Tibial nerve (tissue), 4 donors: ENCODE data around the gene PPY. TPM values are rescaled to one million over a fixed set of nuclear protein-coding genes. Genes with fewer than 3 reads are reported as not detected.

Experiments used
- DNase-seq, 2 donors: peaks; one replicate each; pipeline ENCODE4 v3.0.0-alpha.2; 2019; ENCODE audit warnings: low spot score in 2 of 2
- H3K27ac ChIP-seq, 4 donors: fragments of 200-600 bp; sonication (generic) in 3 of 4; one replicate each; pipeline ENCODE4 v1.5.1; 2017 to 2019; ENCODE audit warnings: mild to moderate bottlenecking in 1 of 4
- H3K27me3 ChIP-seq, 2 donors: fragments of 200-600 bp; sonication (generic) in 1 of 2; one replicate each; pipeline versions ENCODE4 v1.5.1 to v1.6.0; 2017 to 2019
- H3K36me3 ChIP-seq, 3 donors: fragments of 200-600 bp; sonication (generic); one replicate each; pipeline ENCODE4 v1.5.1; 2018 to 2019
- H3K4me1 ChIP-seq, 4 donors: fragments of 200-600 bp; sonication (generic) in 3 of 4; one replicate each; pipeline ENCODE4 v1.5.1; 2017 to 2019
- H3K4me3 ChIP-seq, 4 donors: fragments of 200-600 bp; sonication (generic) in 3 of 4; one replicate each; pipeline ENCODE4 v1.5.1; 2017 to 2019; ENCODE audit warnings: mild to moderate bottlenecking in 1 of 4, moderate library complexity in 1 of 4
- H3K9me3 ChIP-seq, 4 donors: fragments of 200-600 bp; sonication (generic) in 3 of 4; one replicate each; pipeline ENCODE4 v1.5.1; 2017 to 2019
- CTCF ChIP-seq, 5 experiments: fragments of 200-600 bp in 3 of 5; fragments of 450-650 bp in 2 of 5; sonication (generic) in 3 of 5; IDR thresholded peaks; one replicate each; pipeline ENCODE4 v1.5.1; 2016 to 2019; ENCODE audit warnings: antibody characterized with exemption in 5 of 5, mild to moderate bottlenecking in 3 of 5, moderate library complexity in 2 of 5
- EP300 ChIP-seq, 2 donors: sonication (generic); formaldehyde crosslinking; IDR thresholded peaks; one replicate each; pipeline ENCODE4 v1.6.1; 2017; ENCODE audit warnings: antibody characterized with exemption in 2 of 2, mild to moderate bottlenecking in 1 of 2
- POLR2A ChIP-seq, 2 donors: fragments of 450-650 bp; IDR thresholded peaks; one replicate each; pipeline ENCODE4 v1.6.1; 2017; ENCODE audit warnings: antibody characterized with exemption in 2 of 2, mild to moderate bottlenecking in 2 of 2, moderate library complexity in 2 of 2
- WGBS, 2 donors: methylation state at CpG; one replicate each; pipeline ENCODE4 v1.1.5; 2018; 5-methylcytosine and 5-hydroxymethylcytosine counted together
- total RNA-seq, 4 donors: library from RNA; depleted of rRNA; stranded (reverse); fragments of >200 nt; gene quantifications; one replicate each; pipeline ENCODE4 v1.1.0, GENCODE V29; 2016

Gene PPY
- total RNA-seq, 4 donors from 2014 or later = not detected

DNA sequence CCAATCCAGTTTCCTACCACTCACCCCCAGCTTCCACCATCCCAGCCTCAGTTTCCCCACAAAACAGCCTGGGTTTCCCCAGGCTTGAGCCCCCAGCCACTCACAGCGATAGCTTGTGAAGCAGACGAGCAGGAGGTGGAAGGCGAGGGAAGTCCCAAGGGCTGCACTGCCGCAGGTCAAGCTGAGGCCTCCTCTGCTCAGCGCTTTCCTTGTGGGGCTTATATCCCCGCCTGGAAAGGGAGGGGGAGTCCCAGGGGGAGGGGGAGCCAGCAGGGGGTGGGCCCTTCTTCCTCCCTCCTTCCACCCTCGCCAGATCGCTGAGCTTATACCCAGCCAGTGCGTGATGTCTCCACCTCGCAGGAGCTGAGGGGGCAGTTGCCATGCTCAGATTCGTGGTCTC lies 11.5 kb upstream of the PPY start, which contains the start of gene PYY:
Gene PYY, minus strand, starts transcription at position 195 of the 400 bp plus-strand sequence. CDS start 457 bp downstream, outside the sequence.
- peaks cover 0 to 72% of the 10 kb centered on the region in 2 donors for H3K27me3 ChIP-seq
- no peak within 1 kb of the TSS for H3K27ac ChIP-seq
- DNase-seq = no peak
- H3K9me3 ChIP-seq = no peaks in the 10 kb centered on the region
- H3K36me3 ChIP-seq = no peaks in the 10 kb centered on the region
- peak within 1 kb of the TSS in 1 of 4 donors; percentile 4 for H3K4me3 ChIP-seq
- 25 to 39% methylated on average over 9 to 11 of the region's 11 CpGs for WGBS, 2 donors
- peaks cover 0 to 18% (median 0%) of the 10 kb centered on the region in 4 donors for H3K4me1 ChIP-seq
- TF ChIP-seq POLR2A (IDR thresholded peaks at IDR 0.05) = no peak
- TF ChIP-seq EP300 (IDR thresholded peaks at IDR 0.05) = no peak
- TF ChIP-seq CTCF (IDR thresholded peaks at IDR 0.05) = no peak

DNA sequence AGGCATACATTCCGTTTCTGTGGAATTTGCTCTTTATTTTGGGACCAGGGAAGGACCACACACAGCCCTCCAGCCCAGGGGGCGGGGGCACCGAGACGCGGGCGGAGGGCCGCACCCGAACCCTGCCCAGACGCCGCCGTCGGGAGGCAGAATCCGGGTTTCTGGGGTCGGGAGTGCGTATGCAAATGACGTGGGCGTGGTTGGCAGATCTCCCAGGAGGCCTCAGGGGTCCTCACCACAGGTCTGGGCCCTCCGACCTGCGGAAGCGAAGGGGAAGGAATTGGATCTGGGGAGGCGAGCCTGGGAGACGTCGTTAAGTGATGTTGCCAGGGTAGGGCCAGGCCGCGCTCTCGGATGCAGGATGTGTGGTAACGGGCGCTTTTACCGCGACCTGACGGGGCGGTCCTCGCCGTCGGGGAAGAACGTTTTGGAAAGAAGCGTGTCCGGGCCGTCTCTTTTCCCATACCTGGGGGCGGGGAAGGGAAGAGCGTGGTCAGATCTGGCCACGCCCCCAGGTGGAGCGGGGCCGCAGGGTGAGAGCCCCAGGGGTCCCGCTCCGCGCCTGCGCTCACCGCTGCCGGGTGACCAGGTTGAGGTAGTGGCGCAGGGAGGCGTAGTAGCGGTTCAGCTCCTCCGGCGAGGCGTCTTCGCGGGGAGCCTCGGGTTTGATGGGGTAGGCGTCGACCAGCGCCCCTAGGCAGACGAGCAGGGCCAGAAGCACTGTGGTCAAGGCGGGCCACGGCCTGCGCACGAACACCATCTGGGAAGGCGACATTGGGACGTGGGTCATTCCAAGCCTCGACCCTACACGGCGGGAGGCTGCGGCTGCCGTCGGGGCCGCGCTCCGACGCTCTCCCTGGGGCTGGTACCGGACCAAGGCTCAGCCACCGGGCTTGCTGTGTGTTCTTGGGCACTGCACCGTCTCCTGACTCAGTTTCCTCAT lies 10.7 kb upstream of the PPY start:
- peaks cover 0 to 80% of the 10 kb centered on the region in 2 donors for H3K27me3 ChIP-seq
- peak overlapping the region in 1 of 4 donors; percentile 4 for H3K4me3 ChIP-seq

DNA sequence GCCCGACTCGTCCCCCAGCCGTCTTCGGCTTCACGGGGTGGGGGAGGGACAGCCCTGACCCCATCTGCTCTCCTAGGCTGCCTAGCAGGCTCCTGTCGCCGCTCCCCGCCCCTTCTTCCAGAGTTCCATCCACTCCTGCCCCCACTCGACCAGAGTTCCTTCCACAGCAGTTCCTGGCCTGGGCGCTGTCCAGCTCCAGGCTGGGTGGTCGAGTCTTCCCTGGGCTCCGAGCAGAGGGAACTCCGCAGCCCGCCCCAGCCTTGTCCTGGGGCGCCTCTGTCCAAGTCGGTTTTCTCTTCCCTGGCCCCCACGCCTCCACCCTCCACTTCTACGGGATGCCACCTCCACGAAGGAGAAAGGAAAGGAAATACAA lies 10.1 kb upstream of the PPY start:
- H3K36me3 ChIP-seq = no peaks in the 10 kb centered on the region
- no peak overlapping the region for H3K27ac ChIP-seq
- peaks cover 0 to 18% (median 0%) of the 10 kb centered on the region in 4 donors for H3K4me1 ChIP-seq
- H3K27me3 ChIP-seq = peaks cover 0 to 80% of the 10 kb centered on the region in 2 donors
- 8 to 10% methylated on average over 19 of the region's 19 CpGs for WGBS, 2 donors
- H3K9me3 ChIP-seq = no peaks in the 10 kb centered on the region
- TF ChIP-seq POLR2A (IDR thresholded peaks at IDR 0.05) (no peak), CTCF (IDR thresholded peaks at IDR 0.05) (no peak), EP300 (IDR thresholded peaks at IDR 0.05) (no peak)
- H3K4me3 ChIP-seq = peak overlapping the region in 1 of 4 donors; percentile 4
- no peak for DNase-seq

More for the DNA sequence above, 10.7 kb upstream of the PPY start:
- TF ChIP-seq CTCF (IDR thresholded peaks at IDR 0.05) (no peak), EP300 (IDR thresholded peaks at IDR 0.05) (no peak), POLR2A (IDR thresholded peaks at IDR 0.05) (no peak)
- H3K4me1 ChIP-seq = peaks cover 0 to 18% (median 0%) of the 10 kb centered on the region in 4 donors
- no peak for DNase-seq
- no peaks in the 10 kb centered on the region for H3K9me3 ChIP-seq
- no peaks in the 10 kb centered on the region for H3K36me3 ChIP-seq
- whole genome bisulfite sequencing, 2 donors = 5 to 7% methylated on average over 51 to 63 of the region's 82 CpGs
- no peak overlapping the region for H3K27ac ChIP-seq

DNA sequence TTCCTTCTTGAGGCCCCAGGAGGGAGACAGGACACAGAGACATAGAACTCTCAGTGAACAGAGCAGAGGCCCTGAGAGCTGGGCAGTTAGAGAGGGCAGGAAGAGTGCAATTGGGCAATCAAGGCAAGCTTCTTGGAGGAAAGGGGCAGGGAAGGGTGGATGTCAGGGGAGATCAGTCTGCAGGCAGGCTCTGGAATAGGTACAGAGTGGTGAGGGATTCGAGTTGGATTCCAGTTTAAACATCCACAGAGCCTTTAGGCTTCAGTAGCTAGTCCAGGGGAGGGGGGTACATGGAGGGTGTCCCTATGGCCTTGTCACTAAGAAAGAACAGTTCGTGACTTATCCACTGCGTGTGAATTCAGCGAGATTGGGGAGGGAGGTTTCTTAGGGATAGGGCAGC lies 9.5 kb upstream of the PPY start:
- no peak for DNase-seq
- Histone ChIP-seq H3K36me3 (no peaks in the 10 kb centered on the region), H3K27me3 (peaks cover 0 to 77% of the 10 kb centered on the region in 2 donors), H3K9me3 (no peaks in the 10 kb centered on the region), H3K4me1 (peaks cover 0 to 18% (median 0%) of the 10 kb centered on the region in 4 donors), H3K27ac (no peak overlapping the region), H3K4me3 (no peak overlapping the region)
- 59 to 64% methylated on average over 4 of the region's 4 CpGs for WGBS, 2 donors
- TF ChIP-seq EP300 (IDR thresholded peaks at IDR 0.05) (no peak), CTCF (IDR thresholded peaks at IDR 0.05) (no peak), POLR2A (IDR thresholded peaks at IDR 0.05) (no peak)

DNA sequence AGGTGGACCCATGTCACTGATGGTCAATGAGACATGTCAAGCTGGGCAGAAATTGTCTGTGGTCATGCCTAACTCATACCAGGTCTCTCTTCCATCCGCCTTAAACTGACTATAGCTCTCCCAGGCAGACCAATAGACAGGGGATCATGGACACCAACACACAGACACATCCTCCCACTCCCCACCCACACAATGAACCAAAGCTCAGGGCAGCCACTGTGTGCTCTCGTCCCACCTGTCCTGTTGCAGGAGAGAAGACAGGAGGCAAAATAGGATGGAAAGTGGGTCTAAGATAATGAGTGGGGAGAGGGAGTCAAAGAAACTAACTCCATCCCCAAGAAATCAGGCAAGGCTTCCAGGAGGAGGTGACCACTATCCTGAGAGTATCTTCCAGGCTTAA lies 8.3 kb upstream of the PPY start:
- DNase-seq = no peak
- Histone ChIP-seq H3K36me3 (no peaks in the 10 kb centered on the region), H3K27me3 (peaks cover 0 to 74% of the 10 kb centered on the region in 2 donors), H3K4me1 (peaks cover 0 to 18% (median 0%) of the 10 kb centered on the region in 4 donors), H3K27ac (no peak overlapping the region), H3K4me3 (no peak overlapping the region), H3K9me3 (no peaks in the 10 kb centered on the region)
- WGBS, 2 donors = 83 to 86% methylated on average over 2 of the region's 2 CpGs
- no peak for TF ChIP-seq CTCF (IDR thresholded peaks at IDR 0.05)
- TF ChIP-seq EP300 (IDR thresholded peaks at IDR 0.05) = no peak
- TF ChIP-seq POLR2A (IDR thresholded peaks at IDR 0.05) = no peak
